GM10266 (cell line): ENCODE results near the gene PRDM11.

Experiments
- DNase-seq: peaks from one replicate; pipeline ENCODE4 v3.0.0; 2012; ENCODE audit errors: extremely low spot score
- CTCF ChIP-seq: IDR thresholded peaks from 2 replicates; pipeline ENCODE4 v1.5.1; 2012; ENCODE audit warnings: mild to moderate bottlenecking, low read depth; ENCODE audit not compliant: control insufficient read depth, insufficient read depth; ENCODE audit errors: missing control alignments

PRDM11 gene

GRCh38 chr11:45234306-45235006 is 88.0 kb downstream of the PRDM11 start:
- no peak for TF ChIP-seq CTCF
- DNase-seq: no peak

DNA sequence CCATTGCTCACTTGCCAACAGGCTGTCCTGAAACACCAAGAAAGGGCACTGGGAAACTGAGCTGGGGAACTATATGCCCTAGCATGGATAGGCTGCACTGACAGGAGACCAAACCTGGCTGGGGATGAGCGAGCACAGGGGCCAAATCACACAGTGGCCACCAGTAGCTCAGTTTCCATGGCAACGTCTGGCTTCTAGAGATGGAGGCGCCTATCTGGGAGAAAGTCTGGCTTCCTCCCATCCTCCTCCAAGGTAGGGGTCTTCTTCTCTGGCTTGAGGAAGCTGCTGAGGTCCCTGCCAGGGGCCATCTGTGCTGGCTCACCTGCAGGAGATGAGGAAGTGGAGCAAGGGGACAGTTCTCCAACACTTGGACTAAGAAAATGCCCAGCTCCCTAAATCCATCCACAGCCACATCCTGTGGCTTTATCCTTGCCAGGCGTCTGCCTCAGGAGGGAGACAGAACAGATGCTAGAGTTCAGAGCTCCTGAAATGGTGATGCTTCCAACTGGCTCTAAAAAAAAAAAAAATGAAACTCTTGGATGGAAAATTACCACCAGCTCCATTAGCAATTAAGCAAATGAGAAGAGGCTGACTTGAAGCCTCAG is 91.4 kb downstream of the PRDM11 start:
- no peak for TF ChIP-seq CTCF
- DNase-seq: no peak

DNA sequence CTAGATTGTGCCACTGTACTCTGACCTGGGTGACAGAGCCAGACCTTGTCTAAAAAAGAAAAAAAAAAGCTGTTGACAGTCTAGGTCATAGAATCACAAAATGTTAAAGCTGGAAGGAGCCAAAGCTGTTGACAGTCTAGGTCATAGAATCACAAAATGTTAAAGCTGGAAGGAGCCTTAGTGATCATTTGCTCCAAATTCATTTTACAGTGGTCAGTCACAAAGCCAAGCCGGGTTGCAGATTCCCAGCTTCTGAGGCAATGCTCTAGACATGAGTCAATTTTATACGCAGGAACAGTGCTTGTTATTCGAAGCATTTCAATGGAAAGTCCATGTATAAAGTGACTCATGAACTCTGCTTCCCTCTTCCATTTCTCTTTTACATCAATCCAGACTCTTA is 92.3 kb downstream of the PRDM11 start:
- no peak for TF ChIP-seq CTCF
- no peak for DNase-seq

DNA sequence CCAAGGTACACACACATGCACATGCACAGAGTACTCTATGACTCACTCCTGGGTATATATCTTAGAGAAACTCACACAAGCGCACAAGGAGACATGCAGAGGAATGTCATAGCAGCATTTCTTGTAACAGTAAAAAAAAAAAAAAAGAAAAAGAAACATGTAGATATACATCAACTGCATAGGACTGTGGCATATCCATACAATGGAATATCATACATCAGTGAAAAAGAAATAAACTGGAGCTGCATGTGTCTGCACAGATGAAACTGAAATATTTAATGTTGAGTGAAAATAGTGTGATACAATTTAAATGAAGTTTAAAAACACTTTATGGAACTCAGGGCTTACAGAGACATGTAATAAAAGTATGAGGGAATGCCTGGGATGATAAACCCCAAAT is 93.3 kb downstream of the PRDM11 start:
- no peak for DNase-seq
- no peak for TF ChIP-seq CTCF

DNA sequence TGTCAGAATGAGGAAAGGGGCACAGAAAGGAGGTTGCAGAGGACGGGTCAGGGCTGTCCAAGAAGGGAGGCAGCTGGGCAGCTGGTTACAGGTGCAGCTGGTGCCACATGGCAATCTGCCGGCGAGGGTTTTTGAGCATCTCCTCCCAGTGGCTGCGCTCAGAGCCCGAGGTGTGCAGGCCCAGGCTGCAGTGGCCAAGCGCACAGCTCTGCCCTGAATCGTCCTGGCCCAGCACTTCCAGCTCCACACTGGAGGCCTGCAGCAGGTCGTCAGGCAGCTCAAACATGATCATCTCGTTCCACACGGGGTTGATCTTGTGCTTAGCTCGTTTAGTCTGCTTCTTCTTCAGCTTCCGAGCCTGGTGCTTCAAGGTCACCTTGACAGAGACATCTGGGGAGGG is 97.5 kb downstream of the PRDM11 start:
- no peak for TF ChIP-seq CTCF
- DNase-seq: no peak

DNA sequence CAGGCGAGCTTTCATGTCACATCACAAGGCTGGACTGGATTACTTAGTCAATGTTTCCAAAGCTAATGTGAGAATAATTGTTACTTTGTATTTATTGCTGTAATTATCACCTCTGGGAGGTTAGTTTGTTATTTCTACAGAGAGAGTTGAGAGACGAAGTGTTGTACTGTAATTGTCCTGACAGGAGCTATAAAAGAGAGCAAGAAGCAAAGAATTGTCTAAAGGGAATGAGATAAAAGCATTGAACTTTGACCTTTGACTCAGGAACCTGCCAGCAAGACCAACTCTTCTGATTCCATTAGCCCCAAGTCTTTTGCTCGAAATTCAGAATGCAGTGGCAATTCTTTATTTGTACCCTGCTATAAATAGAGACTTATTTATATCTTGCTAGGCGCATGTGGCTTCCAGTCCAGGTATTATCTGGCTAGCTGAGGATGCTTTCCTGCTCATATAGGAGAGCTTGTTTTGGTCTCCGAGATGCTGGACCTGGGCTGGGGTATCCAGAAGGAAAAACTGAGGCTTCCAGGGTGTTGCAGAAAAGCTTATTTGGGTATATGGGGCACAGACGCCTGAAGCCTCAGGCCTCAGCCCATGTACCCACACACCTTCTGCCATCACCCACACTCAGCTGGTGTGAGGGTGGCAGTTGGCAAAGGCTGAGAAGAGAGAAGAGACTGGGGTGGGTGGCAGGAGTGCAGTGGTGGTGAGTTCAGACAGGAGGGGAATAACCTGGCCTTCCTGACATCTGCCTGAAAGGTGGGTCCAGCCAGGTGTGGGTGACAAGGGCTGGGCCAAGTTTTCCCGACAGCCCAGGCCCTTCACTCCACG is 99.0 kb downstream of the PRDM11 start:
- no peak for TF ChIP-seq CTCF
- DNase-seq: no peak

DNA sequence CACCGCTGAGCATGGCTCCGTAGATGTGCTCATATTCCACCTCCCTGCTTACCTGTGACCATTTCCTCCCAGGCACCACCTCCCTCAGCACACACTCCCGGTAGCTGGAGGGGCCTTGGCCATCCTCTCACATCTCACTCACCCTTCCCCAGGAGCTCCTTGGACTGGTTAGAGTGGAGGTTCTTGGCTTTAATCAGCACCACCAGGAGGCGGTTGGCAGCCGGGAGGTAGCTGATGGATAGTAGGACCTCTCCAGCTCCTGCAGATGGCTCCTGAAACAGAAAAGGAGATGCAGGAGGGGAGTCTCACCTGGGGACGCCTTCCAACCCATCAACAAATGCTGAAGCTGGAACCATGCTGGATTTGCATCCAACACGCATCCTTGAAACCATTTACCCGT is 99.8 kb downstream of the PRDM11 start:
- TF ChIP-seq CTCF: no peak
- no peak for DNase-seq
